GM23248 (cell line): Measurements from ENCODE around the gene PAK4. TPM values are rescaled to one million over a fixed set of nuclear protein-coding genes. Genes with fewer than 3 reads are reported as not detected.

Source experiments
- DNase-seq: peaks from one replicate; pipeline ENCODE4 v3.0.0-alpha.2; 2015
- H2AFZ ChIP-seq: fragments of 200-600 bp; sonication (generic); 2 replicates; pipeline ENCODE4 v1.6.1; 2016; ENCODE audit warnings: antibody characterized with exemption
- H3F3A ChIP-seq: fragments of 200-600 bp; sonication (generic); 2 replicates; pipeline ENCODE4 v1.6.1; 2016; ENCODE audit warnings: mild to moderate bottlenecking, antibody characterized with exemption, mixed run types; ENCODE audit not compliant: insufficient read depth
- H3K27ac ChIP-seq: fragments of 200-600 bp; sonication (generic); 2 replicates; pipeline ENCODE4 v1.5.1; 2016; ENCODE audit warnings: mild to moderate bottlenecking
- H3K27me3 ChIP-seq: fragments of 200-600 bp; sonication (generic); replicated peaks from 2 replicates; pipeline ENCODE4 v1.6.1; 2016; ENCODE audit warnings: mild to moderate bottlenecking; ENCODE audit not compliant: insufficient read depth
- H3K36me3 ChIP-seq: fragments of 200-600 bp; sonication (generic); 2 replicates; pipeline ENCODE4 v1.6.1; 2016; ENCODE audit warnings: low read depth, mild to moderate bottlenecking
- H3K4me1 ChIP-seq: fragments of 200-600 bp; sonication (generic); 2 replicates; pipeline ENCODE4 v1.6.1; 2016; ENCODE audit warnings: mild to moderate bottlenecking; ENCODE audit not compliant: insufficient read depth
- H3K4me2 ChIP-seq: fragments of 200-600 bp; sonication (generic); one replicate; pipeline ENCODE4 v1.6.1; 2016; ENCODE audit warnings: mild to moderate bottlenecking; ENCODE audit not compliant: unreplicated experiment
- H3K4me3 ChIP-seq: fragments of 200-600 bp; sonication (generic); 2 replicates; pipeline ENCODE4 v1.5.1; 2016; ENCODE audit warnings: mild to moderate bottlenecking
- H3K79me2 ChIP-seq: fragments of 200-600 bp; sonication (generic); 2 replicates; pipeline ENCODE4 v1.6.1; 2016; ENCODE audit warnings: mild to moderate bottlenecking; ENCODE audit not compliant: insufficient read depth
- H3K9ac ChIP-seq: fragments of 200-600 bp; sonication (generic); 2 replicates; pipeline ENCODE4 v1.6.1; 2016; ENCODE audit warnings: mild to moderate bottlenecking
- H3K9me2 ChIP-seq: fragments of 200-600 bp; sonication (generic); 2 replicates; pipeline ENCODE4 v1.6.1; 2016; ENCODE audit warnings: mixed run types, mild to moderate bottlenecking, moderate library complexity; ENCODE audit not compliant: insufficient read depth
- H3K9me3 ChIP-seq: fragments of 200-600 bp; sonication (generic); one replicate; pipeline ENCODE4 v1.6.1; 2017; ENCODE audit warnings: low read depth
- H4K20me1 ChIP-seq: fragments of 200-600 bp; sonication (generic); 2 replicates; pipeline ENCODE4 v1.6.0; 2016; ENCODE audit not compliant: insufficient read depth
- EZH2 ChIP-seq: fragments of 200-600 bp; sonication (generic); IDR thresholded peaks from 2 replicates; pipeline ENCODE4 v1.6.1; 2018; ENCODE audit warnings: antibody characterized with exemption, mild to moderate bottlenecking; ENCODE audit not compliant: insufficient read depth, poor library complexity, severe bottlenecking
- EZH2phosphoT487 ChIP-seq: fragments of 200-600 bp; sonication (generic); IDR thresholded peaks from 2 replicates; pipeline ENCODE4 v1.6.1; 2018; ENCODE audit warnings: antibody characterized with exemption, moderate library complexity, mild to moderate bottlenecking, low read depth; ENCODE audit not compliant: insufficient read depth
- WGBS, 2 experiments: methylation state at CpG; one replicate each; pipeline ENCODE4 v1.1.6; 2015 to 2017; ENCODE audit warnings: low lambda C conversion rate in 2 of 2, low coverage in 1 of 2; ENCODE audit errors: missing lambda C conversion rate in 2 of 2; 5-methylcytosine and 5-hydroxymethylcytosine counted together
- in situ Hi-C: fragments of 300-500 bp; cut with MboI; formaldehyde crosslinking; loops from 2 replicates; pipeline ENCODE4 v1.15.0; 2020
- polyA plus RNA-seq: library from polyadenylated mRNA; unstranded; fragments of >200 nt; fragmentation: Nextera tagmentation; extraction: Ambion mirVana; gene quantifications from 2 replicates; pipeline ENCODE4 v1.2.1, GENCODE V29; 2016
- total RNA-seq: library from RNA; depleted of rRNA; stranded (reverse); fragments of >200 nt; shearing (Covaris generic); gene quantifications from 2 replicates; pipeline ENCODE4 v1.2.3, GENCODE V29; 2014

The PAK4 gene
- total and polyA plus RNA-seq, 2 experiments from 2014 or later, result 10.9 to 20.1 TPM

DNA sequence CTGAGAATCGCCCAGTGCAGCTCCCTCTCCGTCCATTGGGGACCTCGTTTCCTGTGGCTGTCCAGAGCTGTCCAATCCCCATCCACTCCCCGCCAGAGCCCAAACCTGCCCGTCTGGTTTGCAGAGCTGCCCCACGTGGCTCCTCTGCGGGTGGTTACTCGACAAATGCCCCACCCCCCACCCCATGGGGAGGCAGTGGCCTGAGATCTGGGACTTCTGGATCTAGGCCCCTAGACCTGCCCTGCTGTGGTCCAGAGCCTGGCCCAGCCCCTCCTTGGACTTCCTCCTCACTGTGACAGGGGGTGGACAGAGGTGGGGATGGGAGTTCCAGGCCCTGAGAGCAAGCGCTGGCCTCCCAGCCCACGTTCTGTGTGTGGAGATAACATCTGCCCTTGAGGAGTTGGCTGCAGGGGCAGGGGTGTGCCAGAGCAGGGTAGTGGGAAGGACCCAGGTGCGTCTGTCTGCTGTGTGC lies 29.1 kb downstream of the PAK4 start:
- WGBS, 2 experiments, result 81 to 82% methylated on average over 10 to 11 of the region's 11 CpGs

DNA sequence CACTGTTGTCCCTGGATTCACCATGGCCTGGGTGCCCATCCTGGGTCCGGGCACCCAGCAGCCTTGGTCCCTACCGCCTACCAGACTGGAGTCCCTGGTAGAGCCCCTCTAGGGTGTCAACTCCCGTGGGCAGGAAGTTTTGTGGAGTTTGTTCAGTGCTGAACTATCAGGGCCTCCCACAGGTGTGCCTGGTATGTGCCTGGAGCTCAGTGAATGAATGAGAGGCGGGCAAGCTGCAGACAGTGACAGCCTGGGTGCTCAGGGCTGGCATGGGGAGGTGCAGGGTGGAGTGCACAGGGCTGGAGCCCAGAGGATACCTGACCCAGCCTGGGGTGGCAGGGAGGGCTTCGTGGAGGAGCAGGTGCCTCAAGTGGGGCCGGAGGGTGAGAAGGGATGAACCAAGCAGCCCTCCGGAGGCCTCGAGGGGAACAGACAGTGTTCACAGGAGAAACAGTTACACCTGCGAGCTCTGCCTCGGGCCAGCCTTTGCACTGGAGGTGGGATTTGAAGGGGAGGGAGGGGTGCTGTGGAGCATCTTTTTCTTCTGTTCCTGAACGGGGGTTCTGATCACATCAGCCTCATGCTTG lies 29.6 kb downstream of the PAK4 start:
- H3K9me3 ChIP-seq, result no peaks in the 10 kb centered on the region
- no peak overlapping the region for H3K9ac ChIP-seq
- H3K36me3 ChIP-seq, result no peaks in the 10 kb centered on the region
- H2AFZ ChIP-seq, result no peak overlapping the region
- no peaks in the 10 kb centered on the region for H3K27me3 ChIP-seq
- no peak overlapping the region for H3K4me2 ChIP-seq
- peaks cover 88% of the 10 kb centered on the region for H3K79me2 ChIP-seq
- H3K4me3 ChIP-seq, result no peak overlapping the region
- H3F3A ChIP-seq, result no peaks in the 10 kb centered on the region
- TF ChIP-seq EZH2phosphoT487 (no peak), EZH2 (no peak)
- no peak for DNase-seq
- no peak overlapping the region for H3K27ac ChIP-seq
- in situ Hi-C loops, result no loop called here
- H3K9me2 ChIP-seq, result no peaks in the 10 kb centered on the region
- WGBS, 2 experiments, result 86 to 91% methylated on average over 9 to 11 of the region's 11 CpGs
- peaks cover 3% of the 10 kb centered on the region; the same call in 1 of the 2 replicates for H4K20me1 ChIP-seq
- H3K4me1 ChIP-seq, result peaks cover 5% of the 10 kb centered on the region; the same call in 1 of the 2 replicates

More for the DNA sequence above, 29.1 kb downstream of the PAK4 start:
- Histone ChIP-seq H3F3A (no peaks in the 10 kb centered on the region), H3K4me3 (no peak overlapping the region), H4K20me1 (no peaks in the 10 kb centered on the region), H2AFZ (no peak overlapping the region), H3K9ac (no peak overlapping the region), H3K4me1 (peaks cover 5% of the 10 kb centered on the region; the same call in 1 of the 2 replicates), H3K27me3 (no peaks in the 10 kb centered on the region), H3K27ac (no peak overlapping the region), H3K79me2 (peaks cover 88% of the 10 kb centered on the region), H3K9me2 (no peaks in the 10 kb centered on the region), H3K9me3 (no peaks in the 10 kb centered on the region), H3K4me2 (no peak overlapping the region), H3K36me3 (no peaks in the 10 kb centered on the region)
- no peak for DNase-seq
- in situ Hi-C loops, result no loop called here
- no peak for TF ChIP-seq EZH2phosphoT487
- TF ChIP-seq EZH2, result no peak

DNA sequence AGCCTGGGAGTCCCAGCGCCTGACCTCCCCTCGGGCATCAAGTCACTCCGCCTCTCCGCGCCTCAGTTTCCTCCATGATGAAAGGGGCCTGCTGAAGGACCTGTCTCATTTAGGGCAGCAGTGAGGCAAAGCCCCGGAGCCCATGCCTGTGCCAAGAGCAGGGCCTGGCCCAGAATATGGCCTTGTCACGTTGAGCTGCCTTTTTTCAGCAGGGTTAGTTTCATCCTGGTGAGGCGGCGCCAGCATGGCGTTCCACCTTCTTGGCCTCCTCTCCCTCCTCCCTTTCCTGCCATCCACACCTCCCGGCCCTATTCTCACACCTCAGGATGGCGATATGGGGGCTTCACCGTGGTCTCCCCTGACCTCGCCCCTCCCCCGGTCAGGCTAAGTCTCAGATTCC lies 30.2 kb downstream of the PAK4 start:
- H3K27me3 ChIP-seq, result no peaks in the 10 kb centered on the region
- DNase-seq, result no peak
- WGBS, 2 experiments, result 78 to 82% methylated on average over 14 to 15 of the region's 15 CpGs
- no peak overlapping the region for H3K4me3 ChIP-seq
- TF ChIP-seq EZH2phosphoT487 (no peak), EZH2 (no peak)
- H3K36me3 ChIP-seq, result no peaks in the 10 kb centered on the region
- no peak overlapping the region for H3K9ac ChIP-seq
- no peak overlapping the region for H3K4me2 ChIP-seq
- H4K20me1 ChIP-seq, result peaks cover 4% of the 10 kb centered on the region; the same call in 1 of the 2 replicates
- in situ Hi-C loops, result no loop called here
- H2AFZ ChIP-seq, result no peak overlapping the region
- H3K9me2 ChIP-seq, result no peaks in the 10 kb centered on the region
- no peaks in the 10 kb centered on the region for H3K9me3 ChIP-seq
- H3K4me1 ChIP-seq, result peaks cover 7% of the 10 kb centered on the region; the same call in 1 of the 2 replicates
- H3K27ac ChIP-seq, result no peak overlapping the region
- no peaks in the 10 kb centered on the region for H3F3A ChIP-seq
- peaks cover 86% of the 10 kb centered on the region for H3K79me2 ChIP-seq

DNA sequence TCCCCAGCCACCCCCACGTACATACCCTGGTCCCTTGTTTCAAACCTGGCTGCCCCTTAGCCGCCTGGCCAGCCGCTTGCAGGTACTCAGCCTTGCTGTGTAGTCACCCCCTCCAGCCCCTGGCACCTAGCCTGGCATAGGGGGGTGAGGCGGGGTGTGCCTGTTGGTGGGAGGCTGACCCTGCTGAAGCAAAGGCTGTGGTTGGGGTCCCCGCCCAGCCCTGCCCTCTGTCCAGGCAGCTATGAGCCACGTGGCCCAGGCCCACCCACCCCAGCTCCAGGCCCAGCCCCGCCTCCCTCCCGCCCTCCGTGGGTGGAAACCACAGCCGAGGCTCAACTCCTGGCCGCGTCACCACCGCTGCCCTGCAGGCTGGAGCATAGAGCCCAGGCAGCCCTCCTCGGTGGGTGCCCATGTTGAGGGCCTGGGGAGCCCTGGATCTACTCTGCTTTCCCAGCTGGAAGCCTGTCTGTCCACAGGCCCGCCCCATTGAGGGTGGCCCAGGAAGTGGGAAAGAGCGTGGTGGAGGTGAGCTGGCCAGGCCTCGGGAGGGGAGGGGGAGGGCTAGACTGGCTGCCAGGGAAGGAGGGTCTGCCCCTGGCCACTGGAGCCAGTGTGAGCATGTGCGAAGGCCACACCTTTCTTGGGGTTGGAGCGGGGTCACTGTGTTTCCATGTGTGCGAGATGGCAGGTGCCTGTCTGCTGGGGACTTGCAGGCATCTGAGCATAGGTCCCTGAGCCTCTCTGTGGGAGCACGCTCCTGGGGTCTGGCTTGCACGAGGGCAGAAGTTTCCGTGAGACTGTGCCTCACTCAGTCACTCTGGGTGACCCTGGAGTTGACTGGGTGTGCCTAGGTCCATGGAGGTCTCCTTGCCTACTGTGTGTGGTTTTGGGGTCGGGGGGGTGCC lies 31.0 kb downstream of the PAK4 start:
- no peak for TF ChIP-seq EZH2phosphoT487
- TF ChIP-seq EZH2, result no peak
- Histone ChIP-seq H3K9ac (peak overlapping the region; percentile 33; the same call in 1 of the 2 replicates), H3F3A (no peaks in the 10 kb centered on the region), H2AFZ (no peak overlapping the region), H3K36me3 (no peaks in the 10 kb centered on the region), H3K9me3 (no peaks in the 10 kb centered on the region), H3K9me2 (no peaks in the 10 kb centered on the region), H3K27me3 (no peaks in the 10 kb centered on the region), H3K4me3 (no peak overlapping the region), H3K4me1 (peaks cover 8% of the 10 kb centered on the region; the same call in 1 of the 2 replicates), H4K20me1 (peaks cover 4% of the 10 kb centered on the region; the same call in 1 of the 2 replicates), H3K79me2 (peaks cover 86% of the 10 kb centered on the region), H3K4me2 (no peak overlapping the region), H3K27ac (no peak overlapping the region)
- peak; percentile 72 for DNase-seq
- WGBS, 2 experiments, result 36 to 38% methylated on average over 22 to 24 of the region's 24 CpGs
- in situ Hi-C loops, result no loop called here
